ENCODE results near the gene NEB. TPM values are rescaled to one million over a fixed set of nuclear protein-coding genes. Genes with fewer than 3 reads are reported as not detected.

NEB gene
- total and polyA plus RNA-seq, 2 of the 4 experiments (the other 2 are of a cell fraction) = under 0.01 TPM; not detected in 1

DNA sequence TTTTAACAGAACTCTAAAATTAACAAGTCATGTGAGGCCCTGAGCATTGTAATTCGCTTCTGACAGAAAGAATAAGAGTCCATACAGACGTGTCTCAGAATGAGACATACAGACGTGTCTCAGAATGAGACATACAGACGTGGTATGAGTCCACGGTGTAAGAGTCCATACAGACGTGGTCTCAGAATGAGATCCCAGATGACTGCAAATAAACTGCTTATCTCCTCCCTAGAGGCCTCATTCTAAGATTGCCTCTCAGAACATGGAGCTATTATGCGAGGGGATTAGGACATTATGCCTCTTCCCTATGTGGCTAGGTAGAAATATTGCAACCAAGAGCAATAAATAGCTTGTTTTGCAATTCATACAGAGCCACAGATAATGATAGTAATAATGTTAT is 63.9 kb downstream of the NEB start:
- H3K9ac ChIP-seq (ENCODE audit: low read depth, low read length) = no peak overlapping the region
- TF ChIP-seq CEBPB (IDR thresholded peaks at IDR 0.05; ENCODE audit: low read depth, low read length) (no peak), MAZ (IDR thresholded peaks at IDR 0.05; ENCODE audit: borderline replicate concordance, low read depth, low read length) (no peak), CHD1 (IDR thresholded peaks at IDR 0.05; ENCODE audit: low read depth, low read length) (no peak), BHLHE40 (IDR thresholded peaks at IDR 0.05; ENCODE audit: low read depth, low read length) (no peak), FOS (IDR thresholded peaks at IDR 0.05; ENCODE audit: low read depth, low read length) (no peak), RCOR1 (IDR thresholded peaks at IDR 0.05; ENCODE audit: insufficient replicate concordance, low read length) (no peak), NFE2L2 (IDR thresholded peaks at IDR 0.05; ENCODE audit: low read depth, low read length) (no peak), RAD21 (IDR thresholded peaks at IDR 0.05; ENCODE audit: low read length) (no peak), POLR2A (IDR thresholded peaks at IDR 0.05; ENCODE audit: low read depth, low read length) (no peak), MXI1 (IDR thresholded peaks at IDR 0.05; ENCODE audit: borderline replicate concordance, low read depth, low read length) (no peak), MAFK (IDR thresholded peaks at IDR 0.05; ENCODE audit: low read depth, low read length) (no peak), SMC3 (IDR thresholded peaks at IDR 0.05; ENCODE audit: low read depth, low read length) (no peak), RFX5 (IDR thresholded peaks at IDR 0.05; ENCODE audit: low read depth, low read length) (no peak)
- TF ChIP-seq, protein P1, sequence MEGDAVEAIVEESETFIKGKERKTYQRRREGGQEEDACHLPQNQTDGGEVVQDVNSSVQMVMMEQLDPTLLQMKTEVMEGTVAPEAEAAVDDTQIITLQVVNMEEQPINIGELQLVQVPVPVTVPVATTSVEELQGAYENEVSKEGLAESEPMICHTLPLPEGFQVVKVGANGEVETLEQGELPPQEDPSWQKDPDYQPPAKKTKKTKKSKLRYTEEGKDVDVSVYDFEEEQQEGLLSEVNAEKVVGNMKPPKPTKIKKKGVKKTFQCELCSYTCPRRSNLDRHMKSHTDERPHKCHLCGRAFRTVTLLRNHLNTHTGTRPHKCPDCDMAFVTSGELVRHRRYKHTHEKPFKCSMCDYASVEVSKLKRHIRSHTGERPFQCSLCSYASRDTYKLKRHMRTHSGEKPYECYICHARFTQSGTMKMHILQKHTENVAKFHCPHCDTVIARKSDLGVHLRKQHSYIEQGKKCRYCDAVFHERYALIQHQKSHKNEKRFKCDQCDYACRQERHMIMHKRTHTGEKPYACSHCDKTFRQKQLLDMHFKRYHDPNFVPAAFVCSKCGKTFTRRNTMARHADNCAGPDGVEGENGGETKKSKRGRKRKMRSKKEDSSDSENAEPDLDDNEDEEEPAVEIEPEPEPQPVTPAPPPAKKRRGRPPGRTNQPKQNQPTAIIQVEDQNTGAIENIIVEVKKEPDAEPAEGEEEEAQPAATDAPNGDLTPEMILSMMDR (conservative IDR thresholded peaks at IDR 0.05; ENCODE audit: low read depth, low read length) = no peak
- TF ChIP-seq, protein P2, sequence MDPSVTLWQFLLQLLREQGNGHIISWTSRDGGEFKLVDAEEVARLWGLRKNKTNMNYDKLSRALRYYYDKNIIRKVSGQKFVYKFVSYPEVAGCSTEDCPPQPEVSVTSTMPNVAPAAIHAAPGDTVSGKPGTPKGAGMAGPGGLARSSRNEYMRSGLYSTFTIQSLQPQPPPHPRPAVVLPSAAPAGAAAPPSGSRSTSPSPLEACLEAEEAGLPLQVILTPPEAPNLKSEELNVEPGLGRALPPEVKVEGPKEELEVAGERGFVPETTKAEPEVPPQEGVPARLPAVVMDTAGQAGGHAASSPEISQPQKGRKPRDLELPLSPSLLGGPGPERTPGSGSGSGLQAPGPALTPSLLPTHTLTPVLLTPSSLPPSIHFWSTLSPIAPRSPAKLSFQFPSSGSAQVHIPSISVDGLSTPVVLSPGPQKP (IDR thresholded peaks at IDR 0.05; ENCODE audit: borderline replicate concordance, low read depth, low read length) = no peak
- TF ChIP-seq, protein P3, sequence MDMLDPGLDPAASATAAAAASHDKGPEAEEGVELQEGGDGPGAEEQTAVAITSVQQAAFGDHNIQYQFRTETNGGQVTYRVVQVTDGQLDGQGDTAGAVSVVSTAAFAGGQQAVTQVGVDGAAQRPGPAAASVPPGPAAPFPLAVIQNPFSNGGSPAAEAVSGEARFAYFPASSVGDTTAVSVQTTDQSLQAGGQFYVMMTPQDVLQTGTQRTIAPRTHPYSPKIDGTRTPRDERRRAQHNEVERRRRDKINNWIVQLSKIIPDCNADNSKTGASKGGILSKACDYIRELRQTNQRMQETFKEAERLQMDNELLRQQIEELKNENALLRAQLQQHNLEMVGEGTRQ (IDR thresholded peaks at IDR 0.05; ENCODE audit: low read depth, low read length) = no peak
- H3K4ac ChIP-seq (ENCODE audit: low read depth, low read length) = no peak overlapping the region
- intact Hi-C loops (cut with micrococcal nuclease) (no loop called here), dilution Hi-C loops (cut with HindIII; ENCODE audit: low sequenced_read_pairs, unreplicated experiment) (no loop called here), in situ Hi-C loops (cut with MboI; ENCODE audit: low sequenced_read_pairs) (no loop called here)
- H3K56ac ChIP-seq (ENCODE audit: extremely low read depth, insufficient read depth, low read length) = no peak overlapping the region
- H3K9me1 ChIP-seq (ENCODE audit: insufficient read depth, low read length) = no peaks in the 10 kb centered on the region; the same call in 1 of the 2 replicates
- ATAC-seq (ENCODE audit: low read depth) (no peak), DNase-seq (no peak)
- H3K14ac ChIP-seq (replicated peaks; ENCODE audit: low read depth, low read length) = no peak overlapping the region
- H2AK5ac ChIP-seq (ENCODE audit: low read depth, low read length) = no peak overlapping the region
- 54% methylated on average over 4 of the region's 7 CpGs; no CpG with 5 or more reads in 1 of the 2 experiments for WGBS, 2 experiments (ENCODE audit: extremely low coverage in 2 of 2, insufficient read length in 1 of 2)
- H2BK15ac ChIP-seq (ENCODE audit: low read depth, low read length) = no peak overlapping the region
- no peak overlapping the region for H3K18ac ChIP-seq (ENCODE audit: low read depth, low read length)
- ChIA-PET CTCF (no interaction called here), POLR2A (ENCODE audit: unreplicated experiment) (no interaction called here)
- no peak overlapping the region for H2BK120ac ChIP-seq (ENCODE audit: low read depth, low read length)
- no peaks in the 10 kb centered on the region for H3K27me3 ChIP-seq (ENCODE audit: control insufficient read depth, insufficient read depth, low read length)
- no peak overlapping the region for H3K4me2 ChIP-seq (ENCODE audit: low read depth, low read length)
- H2BK20ac ChIP-seq (ENCODE audit: low read depth, low read length) = no peak overlapping the region
- no TSS peak for BruUV-seq (replicated peaks)
- H3K9me3 ChIP-seq (ENCODE audit: control insufficient read depth, insufficient read depth, low read length) = no peaks in the 10 kb centered on the region
- no peak overlapping the region for H4K91ac ChIP-seq (ENCODE audit: insufficient read depth, low read depth, low read length)
- no peaks in the 10 kb centered on the region for H3K36me3 ChIP-seq (ENCODE audit: control insufficient read depth, insufficient read depth, low read length)
- H3K4me1 ChIP-seq (ENCODE audit: control insufficient read depth, insufficient read depth, low read length) = no peaks in the 10 kb centered on the region
- no peaks in the 10 kb centered on the region for H4K20me1 ChIP-seq (ENCODE audit: insufficient read depth, low read length)
- H3K27ac ChIP-seq (ENCODE audit: insufficient read depth, low read length) = no peak overlapping the region
- no peak overlapping the region for H2AFZ ChIP-seq (replicated peaks; ENCODE audit: low read length, poor library complexity)
- no peak overlapping the region for H3K23ac ChIP-seq (ENCODE audit: low read depth, low read length)
- H2AK9ac ChIP-seq (replicated peaks; ENCODE audit: low read depth, low read length, poor library complexity) = no peak overlapping the region
- H3K4me3 ChIP-seq (ENCODE audit: insufficient read depth, low read depth, low read length) = no peak overlapping the region
- H4K8ac ChIP-seq (ENCODE audit: low read depth in 2 of 2, low read length in 2 of 2) = no peak overlapping the region
- no peak overlapping the region for H4K5ac ChIP-seq (ENCODE audit: low read depth, low read length)
- H3K79me1 ChIP-seq (ENCODE audit: low read depth in 1 of 2, low read length in 2 of 2) = no peaks in the 10 kb centered on the region
- H2BK5ac ChIP-seq (ENCODE audit: low read depth, low read length, poor library complexity, severe bottlenecking) = no peak overlapping the region

Measured in IMR-90 (cell line).